ENCODE data around the gene HMCN2. TPM values are rescaled to one million over a fixed set of nuclear protein-coding genes. Genes with fewer than 3 reads are reported as not detected.
"Not testable (repeated sequence)": the region's sequence is repeated elsewhere in the genome, so short reads cannot be mapped to it uniquely, and the experiment has no call there.

The HMCN2 gene
- polyA plus RNA-seq, 3 donors: 1.2 to 1.8 (median 1.6) TPM

GRCh38 chr9:130391866-130392265 lies 126.3 kb downstream of the HMCN2 start:
- no peak for DNase-seq

GRCh38 chr9:130393681-130394071 lies 128.1 kb downstream of the HMCN2 start:
- DNase-seq: no peak

- no peak for DNase-seq
These were observed 128.8 kb downstream of the HMCN2 start for GRCh38 chr9:130394320-130394719.

- DNase-seq: no peak
These were observed 129.4 kb downstream of the HMCN2 start for GRCh38 chr9:130394814-130395470.

- DNase-seq: no peak
These were observed 130.4 kb downstream of the HMCN2 start for GRCh38 chr9:130395810-130396435.

GRCh38 chr9:130396581-130396980 lies 131.0 kb downstream of the HMCN2 start:
- no peak for DNase-seq

- DNase-seq: no peak
These were observed 133.1 kb downstream of the HMCN2 start for GRCh38 chr9:130398487-130399240.

GRCh38 chr9:130399768-130400167 lies 134.2 kb downstream of the HMCN2 start:
- no peak for DNase-seq

GRCh38 chr9:130400870-130401269 lies 135.3 kb downstream of the HMCN2 start:
- no peak for DNase-seq

- not testable (repeated sequence) for DNase-seq
These were observed 136.2 kb downstream of the HMCN2 start for GRCh38 chr9:130401742-130402141.

GRCh38 chr9:130402243-130402642 lies 136.7 kb downstream of the HMCN2 start:
- DNase-seq: no peak

GRCh38 chr9:130402645-130403440 lies 137.3 kb downstream of the HMCN2 start:
- no peak for DNase-seq

- no peak for DNase-seq
These were observed 140.2 kb downstream of the HMCN2 start for GRCh38 chr9:130405657-130406257.

- DNase-seq: no peak
These were observed 140.8 kb downstream of the HMCN2 start for GRCh38 chr9:130406278-130406895.

GRCh38 chr9:130407916-130408663 lies 142.5 kb downstream of the HMCN2 start:
- DNase-seq: no peak

- DNase-seq: no peak
These were observed 143.1 kb downstream of the HMCN2 start for GRCh38 chr9:130408669-130409068.

- DNase-seq: no peak
These were observed 143.7 kb downstream of the HMCN2 start for GRCh38 chr9:130409246-130409645.

GRCh38 chr9:130410443-130410842 lies 144.9 kb downstream of the HMCN2 start:
- DNase-seq: no peak

GRCh38 chr9:130411566-130411915 lies 146.0 kb downstream of the HMCN2 start:
- no peak for DNase-seq

GRCh38 chr9:130414081-130414731 lies 148.6 kb downstream of the HMCN2 start:
- no peak for DNase-seq

All from renal pelvis (tissue), 4 donors.